HG02852 (cell line): ENCODE results near the gene TTC7B.
A peak's percentile ranks its signal among the peaks of the same experiment; 100 is the strongest.

Experiments used
- ATAC-seq: cut with Tn5 transposase; IDR thresholded peaks from one replicate; pipeline ENCODE4 v1.9.1; 2021; ENCODE audit warnings: mild to moderate bottlenecking, moderate library complexity; ENCODE audit not compliant: unreplicated experiment

TTC7B gene

DNA sequence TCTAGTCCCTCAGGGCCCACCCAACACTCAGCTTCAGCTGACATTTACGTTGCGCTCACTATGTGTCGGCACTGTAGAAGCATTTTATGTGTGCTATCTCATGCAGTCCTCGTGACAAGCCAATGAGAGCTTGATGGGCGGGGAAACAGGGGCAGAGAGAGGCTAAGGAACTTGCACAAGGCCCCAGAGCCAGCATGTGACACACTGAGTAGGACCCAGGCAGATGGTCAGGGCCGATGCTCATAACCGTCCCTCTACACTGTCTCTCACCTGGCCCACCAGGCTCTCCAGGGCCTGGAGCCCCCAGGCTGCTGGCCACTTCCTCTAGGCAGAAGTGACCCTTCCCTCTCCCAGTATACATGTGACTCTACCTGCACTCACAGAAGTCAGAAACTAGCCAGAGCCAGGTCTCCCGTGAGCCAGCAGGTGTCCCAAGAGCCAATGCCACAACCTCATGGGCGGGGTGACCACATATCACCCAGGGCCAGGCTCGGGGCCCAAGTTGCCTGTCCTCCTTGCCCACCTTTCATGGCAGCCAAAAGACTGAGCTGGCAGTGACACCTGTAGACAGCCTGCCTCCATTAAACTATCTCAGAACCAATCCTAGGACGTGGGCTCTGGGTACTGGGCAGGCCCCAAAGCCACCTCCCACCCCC lies 38.3 kb downstream of the TTC7B start:
- no peak for ATAC-seq

- no peak for ATAC-seq
Measured at GRCh38 chr14:90777358-90777757, 38.9 kb downstream of the TTC7B start.

- no peak for ATAC-seq
Measured at GRCh38 chr14:90775441-90775840, 40.8 kb downstream of the TTC7B start.

GRCh38 chr14:90774316-90774715 lies 41.9 kb downstream of the TTC7B start:
- ATAC-seq, result no peak

DNA sequence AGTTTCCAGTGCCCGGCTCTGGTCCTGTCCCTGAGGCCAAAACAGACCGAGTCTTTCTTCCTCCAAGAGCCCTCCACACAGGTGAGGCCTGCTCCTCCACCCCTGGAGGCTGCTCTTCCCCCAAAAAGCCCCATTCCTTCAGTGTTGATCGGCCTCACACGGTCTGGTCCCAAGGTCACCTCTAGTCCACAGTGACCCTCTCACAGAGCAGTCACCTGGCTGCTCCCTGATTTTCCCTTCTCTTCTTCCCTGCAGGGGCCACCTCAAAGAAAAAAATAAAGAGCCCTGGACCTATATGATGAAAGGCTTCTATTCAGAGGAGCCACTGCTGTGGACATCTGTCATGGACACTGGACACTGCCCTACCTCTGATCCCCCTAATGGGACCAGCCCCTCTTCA lies 42.5 kb downstream of the TTC7B start:
- no peak for ATAC-seq

- no peak for ATAC-seq
Measured at GRCh38 chr14:90773196-90773486, 43.1 kb downstream of the TTC7B start.

- ATAC-seq, result no peak
Measured at GRCh38 chr14:90767899-90768298, 48.3 kb downstream of the TTC7B start.

DNA sequence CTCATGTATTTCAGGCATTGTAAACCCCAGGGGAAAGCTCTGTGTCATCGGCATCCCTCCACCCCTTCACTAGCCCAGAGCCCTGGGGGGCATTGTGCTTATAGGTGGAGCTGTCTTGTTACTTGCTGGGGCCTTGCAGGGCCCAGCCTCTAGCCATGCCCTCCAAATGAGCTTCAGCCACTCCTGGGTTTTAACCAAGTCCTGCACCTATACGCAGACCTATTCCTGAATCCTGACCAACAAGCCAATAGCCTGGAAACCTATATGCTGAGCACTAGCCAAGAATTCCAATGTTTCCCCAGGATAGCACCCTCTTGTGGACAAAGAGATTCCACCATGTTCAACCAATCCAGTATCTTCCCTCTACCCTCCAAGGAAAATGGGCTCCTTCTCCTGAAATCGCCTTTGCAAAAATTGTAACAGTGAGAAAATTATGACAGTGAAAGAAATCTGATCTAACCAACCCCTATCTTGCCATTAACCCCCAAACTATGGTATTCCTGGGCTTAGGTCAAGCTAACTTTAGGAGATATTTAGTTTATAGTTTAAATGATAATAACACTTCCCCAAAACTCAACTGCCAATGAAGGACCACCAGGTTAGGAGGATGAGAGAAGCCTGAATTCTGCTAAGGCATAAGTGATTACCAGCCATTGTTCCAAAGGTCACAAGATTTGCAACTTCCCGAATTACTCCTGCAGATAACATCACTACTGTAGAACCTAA lies 55.5 kb downstream of the TTC7B start:
- ATAC-seq, result no peak

DNA sequence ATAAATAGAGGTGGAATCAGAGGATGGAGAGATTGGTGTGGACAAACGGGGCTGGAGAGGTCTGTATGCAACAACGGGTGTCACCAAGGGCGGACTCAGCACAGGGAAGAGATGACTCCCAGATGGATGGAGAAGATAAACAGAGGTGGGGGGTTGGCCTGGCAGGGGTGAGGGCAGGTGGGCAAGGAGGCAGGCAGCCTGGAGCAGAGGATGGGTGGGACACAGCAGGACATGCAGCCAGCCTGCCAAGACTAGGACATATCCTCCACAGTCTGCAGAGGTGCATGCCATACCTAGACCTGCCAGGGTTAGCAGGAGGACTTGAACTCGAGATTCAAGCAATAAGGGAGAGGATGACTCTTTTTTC lies 56.2 kb downstream of the TTC7B start:
- ATAC-seq, result no peak

DNA sequence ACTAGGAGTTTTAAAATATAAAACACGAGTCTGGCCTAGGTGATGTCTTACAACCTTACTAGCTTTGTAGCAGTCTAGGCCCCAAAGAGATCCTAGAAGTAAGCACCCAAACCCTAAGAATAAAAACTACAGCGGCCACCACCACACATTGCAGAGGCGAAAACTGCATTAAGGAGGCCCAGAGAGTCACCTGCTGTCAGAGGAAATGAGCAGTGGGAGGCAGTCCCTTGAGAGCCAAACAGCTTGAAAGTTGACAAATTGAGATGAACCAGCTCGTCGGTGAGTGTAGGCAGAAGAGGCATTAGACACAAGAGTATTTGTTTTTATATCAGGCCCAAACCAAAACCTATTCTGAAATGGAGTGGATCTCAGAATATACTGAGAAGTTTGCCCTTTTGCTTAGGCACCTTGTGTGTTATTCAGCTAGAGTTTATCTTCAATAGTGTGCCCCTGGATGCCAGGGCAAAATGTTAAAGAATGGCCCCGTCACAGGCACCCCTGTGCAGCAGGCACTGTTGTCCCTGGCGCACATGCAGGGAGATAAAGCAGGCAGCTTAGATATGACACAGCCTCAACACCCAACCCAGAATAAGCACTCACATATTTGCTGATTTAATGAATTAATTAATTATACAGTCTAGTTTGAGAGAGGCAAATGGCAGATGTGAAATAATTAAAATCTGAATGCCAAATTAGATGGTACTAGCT lies 56.7 kb downstream of the TTC7B start:
- ATAC-seq, result no peak

GRCh38 chr14:90758959-90759358 lies 57.3 kb downstream of the TTC7B start:
- ATAC-seq, result no peak

DNA sequence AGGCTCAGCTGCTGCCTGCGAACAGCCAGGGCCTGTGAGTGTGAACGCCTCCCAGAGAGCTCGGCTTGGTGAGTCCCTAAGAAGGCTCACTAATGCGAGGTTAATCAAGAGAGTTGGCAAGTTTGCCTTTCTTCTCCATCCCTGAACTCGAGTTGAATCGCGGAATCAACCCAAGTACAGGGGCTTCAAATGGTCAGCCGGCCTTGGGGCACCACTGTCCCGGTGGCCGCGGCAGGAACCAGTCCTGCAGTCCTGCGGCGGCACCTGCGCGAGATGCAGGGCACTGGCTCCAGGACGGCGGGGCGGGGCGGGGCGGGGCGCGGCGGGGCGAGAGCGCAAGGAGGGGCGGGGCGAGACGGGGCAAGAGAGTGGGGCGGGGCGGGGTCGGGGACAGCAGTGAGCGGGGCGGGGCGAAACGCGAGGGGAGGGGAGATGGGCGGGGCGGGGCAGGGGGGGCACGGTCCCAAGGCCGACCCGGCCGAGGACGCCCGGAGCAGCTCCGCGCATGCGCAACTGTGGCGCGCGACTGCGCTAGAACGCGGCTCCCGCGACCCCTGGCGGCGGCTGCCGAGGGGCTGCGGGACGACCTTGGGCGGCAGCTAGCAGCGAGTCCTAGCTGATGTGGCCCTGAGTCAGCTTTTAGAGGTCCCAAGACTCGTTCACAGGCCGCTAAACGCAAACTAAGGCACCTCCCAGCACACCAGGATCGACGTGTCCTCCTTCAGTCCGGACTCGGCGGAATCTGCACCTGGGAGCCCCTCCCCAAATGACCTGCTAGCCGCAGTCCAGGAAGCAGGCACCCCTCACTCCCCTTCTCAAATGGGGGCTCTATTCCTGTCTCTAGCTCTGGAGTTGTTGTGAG lies 58.0 kb downstream of the TTC7B start:
- ATAC-seq, result peak; percentile 89

DNA sequence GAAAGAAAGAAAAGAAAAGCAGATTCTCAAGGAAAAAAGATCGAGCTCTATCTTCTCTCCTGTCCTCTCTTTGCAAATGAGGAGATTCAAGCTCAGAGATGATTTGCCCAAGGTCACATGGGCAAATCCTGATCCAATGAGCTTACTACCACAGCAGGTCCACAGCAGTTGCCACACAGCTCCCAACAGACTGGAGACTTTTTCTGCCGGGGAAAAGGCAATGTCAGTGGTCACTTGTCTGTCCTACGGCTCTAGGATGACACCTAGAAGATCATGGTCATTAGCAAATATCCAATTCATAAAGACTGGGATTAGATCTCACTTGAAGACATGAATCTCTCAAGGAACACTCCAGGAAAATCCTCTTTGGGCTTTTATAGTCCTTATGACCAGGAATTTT lies 58.8 kb downstream of the TTC7B start:
- no peak for ATAC-seq

DNA sequence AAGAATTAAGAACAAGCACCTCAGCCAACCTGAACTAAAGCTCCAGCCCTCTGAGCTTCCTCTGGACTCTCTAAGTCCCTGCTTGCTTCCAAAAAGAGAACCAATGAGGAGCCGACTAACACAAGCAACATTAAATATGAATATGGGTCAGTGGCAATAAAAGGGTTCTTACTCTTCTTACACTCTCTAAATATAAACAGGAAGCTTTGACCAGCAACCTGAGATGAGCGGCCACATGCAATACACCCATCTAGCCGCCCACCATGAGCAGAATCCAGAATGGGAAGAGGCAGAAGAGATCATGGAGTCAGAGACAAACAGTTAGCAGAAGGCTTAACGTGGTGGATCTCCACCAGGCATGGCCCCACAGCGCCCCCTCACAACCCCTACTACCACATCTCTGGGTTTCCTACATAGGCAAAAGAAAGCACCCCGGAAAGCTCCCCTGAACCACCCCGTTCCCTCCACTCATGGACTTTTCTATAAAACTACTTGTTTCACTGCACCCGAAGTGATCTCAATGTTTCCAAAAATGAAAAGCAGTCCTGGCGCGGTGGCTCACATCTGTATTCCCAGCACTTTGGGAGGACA lies 59.4 kb downstream of the TTC7B start:
- no peak for ATAC-seq

DNA sequence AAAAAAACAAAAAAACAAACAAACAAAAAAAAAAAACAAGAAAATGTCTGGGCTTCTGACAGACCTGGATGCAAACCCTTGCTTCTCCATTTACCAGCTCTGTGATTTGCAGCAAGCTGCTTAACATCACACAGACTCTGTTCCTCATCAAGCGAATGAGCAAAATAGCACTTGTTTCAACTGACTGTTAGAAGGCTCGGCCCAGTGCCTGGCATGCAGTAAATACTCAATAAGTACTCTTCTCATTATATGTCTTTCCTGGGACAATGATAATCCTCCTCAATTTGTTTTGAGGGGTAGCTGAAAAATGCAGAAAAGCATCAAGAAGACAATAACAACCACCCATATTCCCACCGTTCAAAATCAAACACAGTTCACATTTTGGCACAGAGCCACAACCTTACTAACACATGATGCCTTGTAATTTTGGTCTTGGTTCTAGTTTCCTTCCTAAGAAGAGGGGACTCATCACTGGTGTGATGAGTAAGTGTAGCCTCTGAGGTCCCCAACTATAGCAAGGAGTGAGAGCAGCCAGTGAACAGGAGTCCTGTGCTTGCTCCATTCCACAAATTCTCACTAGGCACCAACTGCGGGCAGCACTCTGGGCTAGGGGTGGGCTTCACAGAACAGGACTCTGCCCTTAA lies 60.4 kb downstream of the TTC7B start:
- no peak for ATAC-seq

- no peak for ATAC-seq
Measured at GRCh38 chr14:90753456-90754005, 62.7 kb downstream of the TTC7B start.

DNA sequence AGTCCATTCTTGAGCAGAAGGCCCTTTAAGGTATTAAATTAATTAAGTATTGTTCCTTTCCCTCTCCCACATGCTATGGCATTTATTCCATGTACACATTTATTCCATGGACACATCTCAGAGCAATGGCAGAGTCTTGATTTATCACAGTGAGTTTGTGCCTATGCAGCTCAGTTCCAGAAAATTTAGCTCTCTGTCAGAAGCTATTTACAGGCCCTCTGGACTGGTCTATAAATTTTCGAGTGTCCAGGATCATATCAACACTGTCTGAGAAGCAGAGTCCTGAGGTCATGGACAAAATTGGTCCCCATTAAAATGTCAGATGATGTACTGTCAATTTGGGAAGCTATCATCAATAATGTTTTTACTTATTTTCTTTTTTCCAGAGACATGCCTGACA lies 65.5 kb downstream of the TTC7B start:
- ATAC-seq, result no peak

- no peak for ATAC-seq
Measured at GRCh38 chr14:90750191-90750590, 66.0 kb downstream of the TTC7B start.

- ATAC-seq, result no peak
Measured at GRCh38 chr14:90747909-90748308, 68.3 kb downstream of the TTC7B start.

- ATAC-seq, result no peak
Measured at GRCh38 chr14:90743826-90744225, 72.4 kb downstream of the TTC7B start.
